Large intestine (tissue), 3 donors: ENCODE data around the gene C22orf42. TPM values are rescaled to one million over a fixed set of nuclear protein-coding genes. Genes with fewer than 3 reads are reported as not detected.
"Not testable (repeated sequence)": the region's sequence is repeated elsewhere in the genome, so short reads cannot be mapped to it uniquely, and the experiment has no call there.

Experiments used
- DNase-seq, 2 donors: peaks; one replicate each; pipeline versions ENCODE4 v3.0.0 to v3.0.0-alpha.2; 2013
- H3K27ac ChIP-seq: one replicate; pipeline ENCODE4 v1.5.1; 2013; ENCODE audit warnings: low read length
- H3K27me3 ChIP-seq: 2 replicates; pipeline ENCODE4 v1.6.1; 2013; ENCODE audit warnings: low read length; ENCODE audit not compliant: control insufficient read depth, insufficient read depth
- H3K36me3 ChIP-seq: 2 replicates; pipeline ENCODE4 v1.6.1; 2013; ENCODE audit warnings: low read length; ENCODE audit not compliant: control insufficient read depth, insufficient read depth
- H3K4me1 ChIP-seq: one replicate; pipeline ENCODE4 v1.6.1; 2013; ENCODE audit warnings: low read length; ENCODE audit not compliant: control insufficient read depth, insufficient read depth
- H3K4me3 ChIP-seq: one replicate; pipeline ENCODE4 v1.5.1; 2013; ENCODE audit warnings: low read length
- H3K9me3 ChIP-seq: one replicate; pipeline ENCODE4 v1.6.1; 2013; ENCODE audit warnings: mild to moderate bottlenecking, low read depth, low read length, moderate library complexity; ENCODE audit not compliant: control insufficient read depth
- WGBS: methylation state at CpG from one replicate; pipeline ENCODE4 v1.1.5; 2013; ENCODE audit warnings: low lambda C conversion rate; ENCODE audit not compliant: insufficient coverage; 5-methylcytosine and 5-hydroxymethylcytosine counted together
- polyA plus RNA-seq: library from polyadenylated mRNA; unstranded; fragments of 120-200 nt; gene quantifications from one replicate; pipeline ENCODE4 v1.2.1, GENCODE V29; 2013

The C22orf42 gene
- polyA plus RNA-seq, 1 donor = 0.21 TPM

DNA sequence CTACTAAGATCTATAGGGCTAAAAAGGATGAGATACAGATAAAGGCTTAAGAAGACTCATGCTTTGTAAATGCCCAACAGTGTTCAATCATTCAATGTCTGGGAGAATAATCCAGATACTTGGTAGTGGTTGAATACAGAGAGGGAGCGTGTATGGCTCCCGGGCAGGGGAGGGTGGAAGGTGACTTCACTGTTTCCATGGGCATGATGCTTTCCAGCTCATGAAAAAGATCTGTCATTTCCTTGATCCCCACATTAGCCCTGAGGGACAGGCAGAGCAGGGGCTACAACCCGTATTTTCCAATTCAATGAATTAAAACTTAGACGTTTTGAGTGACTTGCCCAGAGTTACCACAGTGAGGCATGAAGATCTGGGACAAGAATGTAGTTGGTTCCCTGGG, 4.4 kb downstream of the C22orf42 start:
- DNase-seq, H3K4me3 ChIP-seq, H3K9me3 ChIP-seq, H3K4me1 ChIP-seq, H3K27me3 ChIP-seq, H3K36me3 ChIP-seq, H3K27ac ChIP-seq: not testable (repeated sequence)
- WGBS = no CpG with 5 or more reads among the region's 4 CpGs

DNA sequence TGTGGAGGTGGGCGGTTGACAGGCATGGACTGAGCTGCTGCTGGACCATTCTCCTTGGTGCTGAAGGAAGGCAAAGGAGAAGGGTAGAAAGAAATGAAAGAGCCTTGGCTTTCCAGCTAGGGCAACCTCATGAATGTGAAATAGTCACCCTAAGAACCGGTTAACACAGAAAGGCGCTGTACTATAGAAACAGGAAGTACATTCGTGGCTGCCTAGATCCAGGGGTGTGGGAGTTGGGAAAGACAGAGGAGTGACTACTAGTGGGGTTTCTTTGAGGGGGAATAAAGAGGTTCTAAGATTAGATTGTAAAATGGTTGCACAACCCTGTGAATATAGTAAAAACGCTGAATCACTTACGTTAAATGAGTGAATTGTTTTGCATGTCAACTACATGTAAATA, 7.5 kb downstream of the C22orf42 start:
- not testable (repeated sequence) for H3K27ac ChIP-seq, H3K4me3 ChIP-seq, H3K4me1 ChIP-seq, DNase-seq, H3K27me3 ChIP-seq, H3K9me3 ChIP-seq, H3K36me3 ChIP-seq
- 70% methylated on average over 2 of the region's 6 CpGs for WGBS

DNA sequence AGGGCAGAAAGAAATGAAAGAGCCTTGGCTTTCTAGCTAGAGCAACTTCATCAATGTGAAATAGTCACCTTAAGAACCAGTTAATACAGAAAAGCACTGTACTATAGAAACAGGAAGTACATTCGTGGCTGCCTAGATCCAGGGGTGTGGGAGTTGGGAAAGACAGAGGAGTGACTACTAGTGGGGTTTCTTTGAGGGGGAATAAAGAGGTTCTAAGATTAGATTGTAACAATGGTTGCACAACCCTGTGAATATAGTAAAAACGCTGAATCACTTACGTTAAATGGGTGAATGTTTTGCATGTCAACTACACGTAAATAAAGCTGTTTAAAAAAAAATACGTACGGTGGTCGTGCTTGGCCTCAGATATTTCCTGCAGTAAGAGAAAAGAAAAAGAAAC, 8.5 kb downstream of the C22orf42 start:
- H3K9me3 ChIP-seq, DNase-seq, H3K27me3 ChIP-seq, H3K27ac ChIP-seq, H3K4me1 ChIP-seq, H3K36me3 ChIP-seq, H3K4me3 ChIP-seq: not testable (repeated sequence)
- 95% methylated on average over 6 of the region's 7 CpGs for WGBS

DNA sequence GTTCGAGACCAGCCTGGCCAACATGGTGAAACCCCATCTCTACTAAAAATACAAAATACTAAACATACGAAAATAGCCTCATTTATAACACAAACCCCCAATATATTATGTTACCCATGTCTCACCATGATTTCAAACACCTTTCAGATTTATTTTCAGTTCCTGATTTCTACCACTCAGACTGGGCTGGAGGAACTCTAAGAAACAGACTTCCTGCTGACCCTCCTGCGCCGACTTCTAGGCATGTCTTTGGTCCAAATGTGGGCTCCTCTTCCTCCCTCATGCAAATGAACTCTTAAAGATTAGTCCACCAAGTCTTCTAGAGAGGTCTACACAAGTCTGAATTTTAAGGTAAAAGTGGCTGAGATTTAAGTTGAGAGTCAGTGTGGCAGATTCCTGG, 10.7 kb downstream of the C22orf42 start:
- not testable (repeated sequence) for DNase-seq, H3K4me1 ChIP-seq, H3K9me3 ChIP-seq, H3K36me3 ChIP-seq, H3K27me3 ChIP-seq, H3K27ac ChIP-seq, H3K4me3 ChIP-seq
- WGBS = no CpG with 5 or more reads among the region's 4 CpGs

DNA sequence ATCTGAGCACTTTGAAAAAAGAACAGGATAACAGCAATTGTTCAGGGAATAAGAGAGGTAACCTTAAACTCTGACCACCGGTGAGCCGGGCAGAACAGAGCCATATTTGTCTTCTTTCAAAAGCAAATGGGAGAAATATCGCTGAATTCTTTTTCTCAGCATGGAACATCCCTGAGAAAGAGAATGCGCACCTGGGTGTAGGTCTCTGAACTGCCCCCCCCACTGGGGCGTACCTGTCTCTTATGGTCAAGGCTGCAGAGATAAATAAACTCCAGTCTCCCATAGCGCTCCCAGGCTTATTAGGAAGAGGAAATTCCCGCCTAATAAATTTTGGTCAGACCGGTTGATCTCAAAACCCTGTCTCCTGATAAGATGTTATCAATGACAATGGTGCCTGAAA, 12.0 kb downstream of the C22orf42 start:
- DNase-seq, H3K27me3 ChIP-seq, H3K4me3 ChIP-seq, H3K4me1 ChIP-seq, H3K27ac ChIP-seq, H3K9me3 ChIP-seq, H3K36me3 ChIP-seq: not testable (repeated sequence)
- WGBS = no CpG with 5 or more reads among the region's 8 CpGs

DNA sequence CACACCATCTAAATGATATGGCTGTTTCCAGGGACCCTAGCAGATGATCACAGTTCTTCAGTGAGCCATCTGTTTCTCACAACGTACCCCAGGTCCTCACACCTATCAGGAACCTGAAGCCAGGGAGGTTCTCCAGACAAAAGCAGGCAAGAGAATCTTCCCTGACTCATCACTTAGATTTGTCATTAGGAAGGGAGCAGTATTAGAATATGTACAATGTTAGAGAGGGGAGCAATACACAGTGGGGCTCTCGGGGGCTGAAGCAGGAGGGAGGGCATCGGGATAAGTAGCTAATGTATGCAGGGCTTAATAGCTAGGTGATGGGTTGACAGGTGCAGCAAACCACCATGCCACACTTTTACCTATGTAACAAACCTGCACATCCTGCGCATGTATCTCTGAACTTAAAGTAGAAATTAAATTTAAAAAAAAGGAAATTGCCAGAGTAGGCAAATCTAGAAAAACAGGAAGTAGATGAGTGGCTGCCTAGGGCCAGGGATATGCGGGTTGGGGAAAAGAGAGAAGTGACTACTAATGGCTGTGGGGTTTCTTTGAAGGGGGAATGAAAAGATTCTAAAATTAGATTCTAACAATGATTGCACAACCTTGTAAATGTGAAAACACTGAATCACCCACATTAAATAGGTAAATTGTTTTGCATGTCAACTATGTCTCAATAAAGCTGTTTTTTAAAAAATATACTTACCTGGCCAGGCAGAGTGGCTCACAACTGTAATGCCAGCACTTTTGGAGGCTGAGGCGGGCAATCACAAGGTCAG, 14.4 kb downstream of the C22orf42 start:
- H3K27me3 ChIP-seq = no peaks in the 10 kb centered on the region
- no peak overlapping the region for H3K4me3 ChIP-seq
- H3K27ac ChIP-seq = no peak overlapping the region
- no peaks in the 10 kb centered on the region for H3K36me3 ChIP-seq
- H3K9me3 ChIP-seq = no peaks in the 10 kb centered on the region
- no peaks in the 10 kb centered on the region for H3K4me1 ChIP-seq
- no peak for DNase-seq
- WGBS = 90% methylated on average over 2 of the region's 6 CpGs

DNA sequence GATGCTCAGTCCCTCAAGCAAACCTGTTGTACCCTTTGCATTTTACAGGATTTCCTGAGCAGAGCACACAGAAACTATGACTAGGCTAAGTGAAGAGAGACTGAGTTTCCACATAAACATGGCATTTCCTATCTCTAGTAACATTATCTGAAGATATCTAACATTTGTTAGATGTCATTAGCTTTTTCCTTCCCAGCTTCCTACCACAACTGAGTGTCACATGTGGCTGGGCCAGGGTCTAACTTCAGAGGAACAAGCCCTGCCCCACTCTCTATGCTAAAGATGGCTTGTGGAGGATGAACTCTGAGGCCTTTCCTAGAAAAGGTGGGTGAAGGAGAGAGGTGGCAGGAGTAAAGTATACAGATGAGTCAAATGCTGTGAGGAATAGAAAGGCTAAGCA, 16.5 kb downstream of the C22orf42 start:
- Histone ChIP-seq H3K9me3 (no peaks in the 10 kb centered on the region), H3K27ac (no peak overlapping the region), H3K4me3 (no peak overlapping the region), H3K36me3 (no peaks in the 10 kb centered on the region), H3K4me1 (no peaks in the 10 kb centered on the region), H3K27me3 (no peaks in the 10 kb centered on the region)
- no peak for DNase-seq

GRCh38 chr22:32140688-32141087, 18.4 kb downstream of the C22orf42 start:
- H3K27me3 ChIP-seq, H3K9me3 ChIP-seq, DNase-seq, H3K36me3 ChIP-seq, H3K4me3 ChIP-seq, H3K4me1 ChIP-seq, H3K27ac ChIP-seq: not testable (repeated sequence)
- WGBS = no CpG with 5 or more reads among the region's 6 CpGs

GRCh38 chr22:32138576-32138975, 20.5 kb downstream of the C22orf42 start:
- H3K4me1 ChIP-seq, DNase-seq, H3K9me3 ChIP-seq, H3K36me3 ChIP-seq, H3K27ac ChIP-seq, H3K4me3 ChIP-seq, H3K27me3 ChIP-seq: not testable (repeated sequence)
- WGBS = no CpG with 5 or more reads among the region's 1 CpG

- no CpG with 5 or more reads among the region's 16 CpGs for WGBS
- H3K4me3 ChIP-seq, H3K27me3 ChIP-seq, H3K4me1 ChIP-seq, H3K9me3 ChIP-seq, H3K36me3 ChIP-seq, H3K27ac ChIP-seq: not testable (repeated sequence)
- peak in 1 of 2 donors; percentile 61 for DNase-seq
Measured at GRCh38 chr22:32137731-32138324, 21.3 kb downstream of the C22orf42 start.

DNA sequence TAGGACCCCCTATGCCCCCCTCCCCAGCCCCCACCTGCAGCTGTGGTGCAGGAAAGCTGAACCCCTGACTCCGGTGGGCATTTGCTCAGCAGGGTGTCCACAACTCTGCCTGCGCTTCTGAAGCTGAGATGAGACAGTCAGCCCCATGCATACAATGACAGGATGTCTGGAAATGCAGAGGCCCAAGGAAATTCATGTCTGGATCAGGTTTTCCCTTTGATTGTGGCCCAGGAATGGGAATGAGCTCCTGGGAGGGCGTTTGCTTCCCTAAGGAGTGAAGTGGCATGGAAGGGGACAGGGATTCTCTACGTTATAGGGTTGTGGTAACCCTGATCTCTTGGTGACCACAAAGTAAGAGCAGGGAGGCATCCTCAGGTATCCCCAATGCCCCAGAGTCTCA, 22.2 kb downstream of the C22orf42 start:
- not testable (repeated sequence) for H3K27ac ChIP-seq, H3K36me3 ChIP-seq, H3K27me3 ChIP-seq, DNase-seq, H3K9me3 ChIP-seq, H3K4me1 ChIP-seq, H3K4me3 ChIP-seq
- WGBS = no CpG with 5 or more reads among the region's 4 CpGs
